KOPT-K1 (cell line): ENCODE measurements around the gene DAB2IP.

Source experiments
- H3K27ac ChIP-seq: fragments of 200-600 bp; sonication (generic); 2 replicates; pipeline ENCODE4 v1.5.1; 2016; ENCODE audit warnings: antibody characterized with exemption, mild to moderate bottlenecking, low read depth, low read length; ENCODE audit not compliant: poor library complexity, severe bottlenecking
- H3K36me3 ChIP-seq: fragments of 200-600 bp; sonication (generic); 2 replicates; pipeline ENCODE4 v1.5.1; 2017; ENCODE audit warnings: antibody characterized with exemption, mild to moderate bottlenecking, low read length, moderate library complexity; ENCODE audit not compliant: insufficient read depth
- H3K9me3 ChIP-seq: fragments of 200-600 bp; sonication (generic); 2 replicates; pipeline ENCODE4 v1.5.1; 2017; ENCODE audit warnings: antibody characterized with exemption, low read length, mild to moderate bottlenecking; ENCODE audit not compliant: insufficient read depth, poor library complexity, severe bottlenecking

DAB2IP gene

DNA sequence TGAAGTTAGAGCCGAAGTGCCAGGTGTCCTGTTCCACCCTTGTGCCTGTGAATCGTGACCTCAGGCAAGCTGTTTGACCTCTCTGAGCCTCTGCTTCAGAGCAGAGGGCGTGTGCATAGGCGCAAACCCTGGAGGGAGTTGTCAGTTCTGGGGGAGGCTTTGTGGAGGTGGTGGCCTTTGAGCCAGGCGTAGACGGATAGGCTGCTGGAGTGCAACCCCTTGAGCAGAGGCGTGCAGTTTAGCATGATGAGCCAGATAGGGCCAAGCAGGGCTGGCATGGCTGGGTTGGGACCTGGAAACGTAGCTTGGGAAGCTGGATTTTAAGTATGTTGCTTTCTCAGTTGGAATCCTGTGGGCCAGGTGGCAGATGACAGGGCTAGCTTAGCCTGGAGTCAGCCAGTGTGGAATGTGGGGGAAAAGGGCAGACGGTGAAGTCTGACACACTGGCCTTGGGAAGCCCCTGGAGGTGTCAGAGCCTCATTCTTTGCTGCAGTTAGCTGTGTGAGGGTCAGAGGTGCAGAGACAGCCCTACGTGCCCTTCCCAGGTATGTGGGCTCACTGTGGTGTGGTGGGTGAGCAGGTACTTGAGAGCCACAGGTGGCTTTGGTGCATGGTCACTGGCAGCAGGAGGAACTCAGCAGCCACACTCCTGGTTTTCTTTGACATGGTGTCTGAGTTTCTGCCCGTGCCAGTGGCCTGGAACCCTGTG, 93.4 kb downstream of the DAB2IP start:
- H3K36me3 ChIP-seq = no peaks in the 10 kb centered on the region
- H3K9me3 ChIP-seq = no peaks in the 10 kb centered on the region
- peak overlapping the region; percentile 85 for H3K27ac ChIP-seq

DNA sequence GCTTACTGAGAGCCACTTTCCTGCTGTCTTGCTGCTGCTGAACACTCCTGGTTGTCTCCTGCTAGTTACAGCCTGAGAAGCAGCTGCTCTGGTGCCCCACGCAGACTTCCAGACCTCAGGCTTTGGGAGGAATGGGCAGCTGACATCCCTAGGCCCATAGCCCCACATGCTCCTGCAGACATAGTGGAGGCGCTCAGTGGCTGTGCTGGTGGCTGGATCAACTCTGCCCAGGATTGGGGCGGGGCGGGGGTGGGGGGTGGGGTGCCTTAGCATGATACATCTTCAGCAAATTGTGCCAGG, 93.9 kb downstream of the DAB2IP start:
- peak overlapping the region; percentile 85 for H3K27ac ChIP-seq

DNA sequence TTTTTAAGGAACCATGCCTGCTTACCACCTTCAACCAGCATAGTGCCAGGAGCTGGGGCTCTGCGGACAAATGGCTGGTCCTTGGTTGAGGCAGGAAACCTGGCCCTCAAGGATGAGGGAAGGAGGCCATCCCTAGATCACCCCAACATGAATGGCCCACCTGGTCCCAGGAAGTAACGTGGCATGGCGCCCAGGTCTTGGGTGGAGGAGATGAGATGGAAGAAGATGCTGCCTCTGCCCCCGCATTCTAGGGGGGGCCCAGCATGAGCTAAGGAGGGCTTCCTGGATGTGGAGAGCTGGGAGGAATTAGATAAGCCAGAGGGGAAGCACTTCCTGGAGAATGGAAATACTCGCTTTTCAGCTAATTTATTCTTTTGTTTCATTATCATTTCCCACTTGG, 95.0 kb downstream of the DAB2IP start:
- H3K27ac ChIP-seq = peak overlapping the region; percentile 85
- H3K9me3 ChIP-seq = no peaks in the 10 kb centered on the region
- no peaks in the 10 kb centered on the region for H3K36me3 ChIP-seq

More for the DNA sequence above, 93.9 kb downstream of the DAB2IP start:
- no peaks in the 10 kb centered on the region for H3K9me3 ChIP-seq
- H3K36me3 ChIP-seq = no peaks in the 10 kb centered on the region

DNA sequence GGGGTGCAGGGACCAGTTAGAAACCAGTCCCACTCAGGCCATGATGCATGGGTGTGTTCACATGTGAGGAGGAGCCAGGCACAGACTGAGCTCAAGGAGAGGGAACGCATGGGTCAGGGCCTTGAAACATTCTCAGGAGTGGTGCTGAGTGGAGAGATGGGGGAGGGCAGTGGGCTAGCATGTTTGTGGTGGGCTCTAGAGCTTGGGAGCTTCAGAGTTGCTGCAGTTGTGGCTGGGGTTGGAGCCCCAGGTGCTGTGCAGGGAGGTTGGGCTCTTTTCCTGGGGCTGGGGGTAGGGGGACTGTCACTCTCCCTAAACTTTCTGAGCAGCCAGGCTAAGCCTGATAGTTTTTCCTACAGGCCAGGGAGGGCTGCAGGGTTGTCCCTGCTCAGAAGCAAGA, 95.4 kb downstream of the DAB2IP start:
- Histone ChIP-seq H3K36me3 (no peaks in the 10 kb centered on the region), H3K27ac (peak overlapping the region; percentile 85), H3K9me3 (no peaks in the 10 kb centered on the region)

- Histone ChIP-seq H3K36me3 (no peaks in the 10 kb centered on the region), H3K9me3 (no peaks in the 10 kb centered on the region), H3K27ac (peak overlapping the region; percentile 85)
These were observed 96.6 kb downstream of the DAB2IP start for GRCh38 chr9:121748074-121748473.

DNA sequence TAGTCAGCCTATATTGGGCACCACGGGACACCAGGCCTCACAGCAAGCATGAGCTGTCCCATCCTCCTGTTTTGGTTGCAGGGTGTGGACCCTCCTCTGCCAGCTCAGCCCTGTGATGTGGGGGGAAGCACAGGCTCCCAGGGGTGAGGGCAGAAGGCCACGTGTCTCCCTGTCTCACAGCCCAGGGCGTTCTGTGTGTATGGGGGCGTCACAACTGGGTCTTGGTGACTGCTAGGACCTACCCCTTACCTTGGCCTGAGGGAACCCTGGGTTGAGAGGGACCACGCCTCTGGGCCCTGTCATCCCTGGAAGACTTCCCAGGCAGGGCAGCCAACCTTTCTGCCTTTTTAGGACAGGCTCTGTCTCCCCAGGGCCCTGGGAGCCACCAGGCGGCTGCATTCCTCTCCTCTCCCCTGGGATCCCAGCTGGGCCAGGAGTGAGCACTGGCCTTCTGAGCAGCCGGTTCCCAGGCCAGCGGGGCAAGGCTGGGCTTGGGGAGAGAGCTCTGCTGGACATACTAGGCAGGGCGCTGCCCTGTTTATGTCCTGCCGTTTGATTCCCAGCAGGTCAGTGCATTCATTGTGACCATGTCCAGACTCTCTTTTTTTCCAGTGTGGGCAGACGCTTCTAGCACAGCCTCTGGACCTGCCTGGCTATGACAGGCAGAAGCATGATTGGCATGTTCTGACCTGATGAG, 97.4 kb downstream of the DAB2IP start:
- Histone ChIP-seq H3K9me3 (no peaks in the 10 kb centered on the region), H3K36me3 (no peaks in the 10 kb centered on the region), H3K27ac (peak overlapping the region; percentile 85)

DNA sequence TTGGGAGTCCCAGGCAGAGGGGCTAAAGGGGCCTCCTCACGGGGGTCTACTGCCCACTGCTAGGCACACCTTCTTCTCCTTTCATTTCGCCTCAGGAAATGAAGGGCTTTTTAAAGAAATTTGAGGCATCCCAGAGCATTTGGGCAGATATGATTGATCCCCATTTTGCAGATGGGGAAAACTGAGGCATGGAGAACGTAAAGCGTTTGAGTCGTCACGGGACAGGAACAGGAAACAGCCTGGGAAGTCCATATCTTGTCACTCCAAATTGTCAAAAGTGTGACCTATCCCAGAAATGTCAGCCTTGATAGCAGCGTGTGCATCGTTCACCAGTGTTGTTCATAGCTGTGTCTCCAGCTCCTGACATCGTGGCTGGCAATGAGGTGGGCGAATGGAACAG, 98.2 kb downstream of the DAB2IP start:
- Histone ChIP-seq H3K27ac (peak overlapping the region; percentile 85), H3K9me3 (no peaks in the 10 kb centered on the region), H3K36me3 (no peaks in the 10 kb centered on the region)

- Histone ChIP-seq H3K27ac (no peak overlapping the region), H3K9me3 (no peaks in the 10 kb centered on the region), H3K36me3 (no peaks in the 10 kb centered on the region)
These were observed 98.9 kb downstream of the DAB2IP start for GRCh38 chr9:121750259-121750714.

GRCh38 chr9:121750715-121751623, 99.5 kb downstream of the DAB2IP start:
- no peaks in the 10 kb centered on the region for H3K36me3 ChIP-seq
- no peaks in the 10 kb centered on the region for H3K9me3 ChIP-seq
- H3K27ac ChIP-seq = no peak overlapping the region

GRCh38 chr9:121751686-121752445, 100.4 kb downstream of the DAB2IP start:
- Histone ChIP-seq H3K36me3 (no peaks in the 10 kb centered on the region), H3K9me3 (no peaks in the 10 kb centered on the region), H3K27ac (no peak overlapping the region)

DNA sequence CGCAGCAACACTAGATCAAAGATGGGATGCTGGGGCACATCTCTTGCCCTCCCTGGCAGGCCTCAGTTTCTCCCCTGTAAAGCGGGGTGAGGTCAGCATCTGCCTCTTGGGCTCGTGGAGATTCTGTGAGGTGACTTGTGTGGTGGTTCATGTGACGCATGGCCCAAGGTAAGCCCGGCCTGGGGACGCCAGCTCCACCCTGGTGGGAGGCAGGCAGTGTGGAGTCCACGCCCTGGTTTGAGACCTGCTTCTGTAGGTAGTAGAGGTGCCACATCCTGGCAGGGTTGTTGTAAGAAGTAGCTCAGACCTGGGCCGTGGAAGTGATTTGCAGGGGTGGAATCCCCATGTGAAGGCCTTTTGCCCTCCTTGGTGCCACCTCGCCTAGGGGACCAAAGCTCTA, 101.5 kb downstream of the DAB2IP start:
- no peak overlapping the region for H3K27ac ChIP-seq
- H3K9me3 ChIP-seq = no peaks in the 10 kb centered on the region
- no peaks in the 10 kb centered on the region for H3K36me3 ChIP-seq

DNA sequence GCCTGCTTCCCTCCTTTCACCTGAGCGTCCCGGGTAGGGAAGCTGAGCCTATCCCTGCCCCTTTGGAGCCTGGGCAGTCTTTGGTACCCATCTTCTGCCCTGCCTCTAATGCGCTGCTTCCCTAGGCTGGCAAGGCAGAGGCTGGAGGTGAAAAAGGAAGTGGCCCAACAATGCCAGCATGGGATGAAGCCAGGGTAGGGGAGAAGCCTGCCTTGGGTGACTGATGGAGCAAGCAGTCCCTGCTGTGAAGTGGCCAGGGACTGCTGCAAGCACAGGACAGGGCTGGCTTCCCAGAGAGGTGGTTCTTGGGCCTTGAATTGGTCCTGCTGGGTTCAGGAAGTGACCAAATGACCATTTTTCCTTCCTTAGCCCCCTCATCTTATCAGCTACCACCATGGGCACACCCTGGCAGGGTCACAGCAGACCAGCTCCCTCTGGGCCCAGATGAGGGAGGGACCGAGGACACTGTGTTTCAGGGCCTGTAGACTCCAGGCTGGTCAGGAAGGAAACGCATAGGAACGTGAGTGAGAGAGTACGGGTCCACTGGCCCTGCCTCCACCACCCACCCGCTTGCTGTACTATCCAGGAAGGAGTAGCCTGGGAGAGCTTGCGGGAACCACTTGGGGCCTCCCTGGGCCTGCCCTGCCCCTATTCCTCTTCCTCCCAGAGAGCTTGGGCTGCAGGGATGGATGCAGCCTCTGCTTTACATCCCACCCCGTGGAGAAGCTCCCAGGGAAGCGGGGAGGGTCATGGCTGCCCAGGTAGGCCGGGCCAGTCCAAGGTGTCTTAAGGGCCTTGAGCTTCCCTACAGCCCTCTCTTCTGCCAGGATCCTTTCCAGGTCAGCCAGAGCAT, 102.6 kb downstream of the DAB2IP start:
- Histone ChIP-seq H3K36me3 (no peaks in the 10 kb centered on the region), H3K27ac (no peak overlapping the region), H3K9me3 (no peaks in the 10 kb centered on the region)

GRCh38 chr9:121754655-121755436, 103.4 kb downstream of the DAB2IP start:
- no peaks in the 10 kb centered on the region for H3K36me3 ChIP-seq
- H3K27ac ChIP-seq = no peak overlapping the region
- no peaks in the 10 kb centered on the region for H3K9me3 ChIP-seq
